ENCODE measurements around the gene PID1.

GRCh38 chr2:229133155-229133772, 137.8 kb downstream of the PID1 start:
- TF ChIP-seq CTCF (IDR thresholded peaks at IDR 0.05; ENCODE audit: low read depth, low read length) (peak; percentile 13), POLR2A (IDR thresholded peaks at IDR 0.05; ENCODE audit: extremely low read depth, insufficient read length) (no peak), MYC (IDR thresholded peaks at IDR 0.05; ENCODE audit: low read depth, low read length) (no peak), MAX (IDR thresholded peaks at IDR 0.05; ENCODE audit: low read depth, low read length) (no peak)

All from NB4 (cell line).